Measurements from ENCODE around the gene SLC16A10.
A peak's percentile ranks its signal among the peaks of the same experiment; 100 is the strongest.
"Not testable (repeated sequence)": the region's sequence is repeated elsewhere in the genome, so short reads cannot be mapped to it uniquely, and the experiment has no call there.

SLC16A10 gene

DNA sequence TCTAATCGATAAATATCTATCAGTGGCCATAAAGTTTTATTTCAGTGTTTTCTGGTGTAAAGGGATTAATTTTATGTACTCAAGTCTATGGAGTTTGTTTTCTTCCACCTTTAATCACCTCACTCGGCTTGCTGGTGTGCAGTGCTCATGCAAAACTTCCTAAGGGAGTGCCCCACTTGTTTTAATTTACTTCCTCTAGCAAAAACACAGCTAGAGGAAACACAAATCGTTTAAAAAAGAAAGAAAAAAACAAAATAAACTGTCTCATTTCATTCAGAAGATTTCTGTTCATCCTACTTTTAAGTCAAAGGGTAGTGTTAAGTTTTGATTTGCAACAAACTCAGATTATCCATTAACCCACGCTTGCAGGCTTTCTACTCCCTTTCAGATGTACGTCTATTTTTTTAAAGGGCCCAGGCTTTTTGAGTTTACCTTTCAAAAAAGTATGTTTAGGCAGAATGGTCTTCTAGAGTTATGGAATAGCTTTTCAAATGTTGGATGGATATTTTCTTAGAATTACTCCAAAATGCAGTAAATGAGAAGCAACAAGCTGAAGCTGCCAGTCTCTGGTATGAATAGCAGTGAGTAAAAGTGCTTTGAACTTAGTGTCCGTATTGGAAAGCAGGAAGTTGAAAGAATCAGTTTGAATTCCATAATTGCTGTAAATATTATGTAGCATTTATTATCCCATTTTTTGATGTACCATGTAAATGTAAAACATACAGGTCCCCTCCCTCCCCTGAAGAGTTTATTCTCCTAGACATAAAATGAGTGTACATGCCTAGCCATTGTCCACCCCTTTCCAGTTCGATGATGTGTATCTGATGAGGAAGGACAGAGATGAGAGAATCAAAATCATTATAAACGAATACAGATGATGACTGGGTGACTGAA, 113.3 kb downstream of the SLC16A10 start:
- no peak for DNase-seq (ENCODE audit: low read depth)
- no peak overlapping the region for H3K4me3 ChIP-seq (ENCODE audit: low read depth, low read length)
- TF ChIP-seq, protein P1, sequence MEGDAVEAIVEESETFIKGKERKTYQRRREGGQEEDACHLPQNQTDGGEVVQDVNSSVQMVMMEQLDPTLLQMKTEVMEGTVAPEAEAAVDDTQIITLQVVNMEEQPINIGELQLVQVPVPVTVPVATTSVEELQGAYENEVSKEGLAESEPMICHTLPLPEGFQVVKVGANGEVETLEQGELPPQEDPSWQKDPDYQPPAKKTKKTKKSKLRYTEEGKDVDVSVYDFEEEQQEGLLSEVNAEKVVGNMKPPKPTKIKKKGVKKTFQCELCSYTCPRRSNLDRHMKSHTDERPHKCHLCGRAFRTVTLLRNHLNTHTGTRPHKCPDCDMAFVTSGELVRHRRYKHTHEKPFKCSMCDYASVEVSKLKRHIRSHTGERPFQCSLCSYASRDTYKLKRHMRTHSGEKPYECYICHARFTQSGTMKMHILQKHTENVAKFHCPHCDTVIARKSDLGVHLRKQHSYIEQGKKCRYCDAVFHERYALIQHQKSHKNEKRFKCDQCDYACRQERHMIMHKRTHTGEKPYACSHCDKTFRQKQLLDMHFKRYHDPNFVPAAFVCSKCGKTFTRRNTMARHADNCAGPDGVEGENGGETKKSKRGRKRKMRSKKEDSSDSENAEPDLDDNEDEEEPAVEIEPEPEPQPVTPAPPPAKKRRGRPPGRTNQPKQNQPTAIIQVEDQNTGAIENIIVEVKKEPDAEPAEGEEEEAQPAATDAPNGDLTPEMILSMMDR (IDR thresholded peaks at IDR 0.05; ENCODE audit: insufficient read depth, low read depth, low read length, missing control alignments), result no peak

GRCh38 chr6:111201244-111201554, 113.9 kb downstream of the SLC16A10 start:
- TF ChIP-seq, protein P1 (IDR thresholded peaks at IDR 0.05; ENCODE audit: insufficient read depth, low read depth, low read length, missing control alignments), result no peak
- DNase-seq (ENCODE audit: low read depth), result no peak
- no peak overlapping the region for H3K4me3 ChIP-seq (ENCODE audit: low read depth, low read length)

GRCh38 chr6:111201764-111202163, 114.5 kb downstream of the SLC16A10 start:
- DNase-seq (ENCODE audit: low read depth), result peak; percentile 15
- no peak overlapping the region for H3K4me3 ChIP-seq (ENCODE audit: low read depth, low read length)

DNA sequence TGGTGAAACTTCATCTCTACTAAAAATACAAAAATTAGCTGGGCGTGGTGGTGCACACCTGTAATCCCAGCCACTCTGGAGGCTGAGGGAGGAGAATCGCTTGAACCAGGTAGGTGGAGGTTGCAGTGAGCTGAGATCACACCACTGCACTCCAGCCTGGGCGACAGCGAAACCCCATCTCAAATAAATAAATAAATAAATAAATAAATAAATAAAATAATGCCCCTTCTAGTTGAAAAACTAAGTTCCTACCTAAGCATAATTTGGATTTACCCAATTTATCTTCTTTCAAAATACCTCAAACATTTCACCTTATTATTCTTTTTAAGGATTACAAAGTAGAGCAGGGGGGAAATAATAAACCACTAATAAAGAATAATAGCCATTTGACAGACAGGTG, 116.2 kb downstream of the SLC16A10 start:
- not testable (repeated sequence) for H3K4me3 ChIP-seq (ENCODE audit: low read depth, low read length)

More at GRCh38 chr6:111201764-111202163, 114.5 kb downstream of the SLC16A10 start:
- TF ChIP-seq, protein P1 (IDR thresholded peaks at IDR 0.05; ENCODE audit: insufficient read depth, low read depth, low read length, missing control alignments), result no peak

GRCh38 chr6:111204305-111204704, 117.0 kb downstream of the SLC16A10 start:
- no peak for DNase-seq (ENCODE audit: low read depth)
- TF ChIP-seq, protein P1 (IDR thresholded peaks at IDR 0.05; ENCODE audit: insufficient read depth, low read depth, low read length, missing control alignments), result no peak
- H3K4me3 ChIP-seq (ENCODE audit: low read depth, low read length), result no peak overlapping the region

More for the DNA sequence above, 116.2 kb downstream of the SLC16A10 start:
- not testable (repeated sequence) for DNase-seq (ENCODE audit: low read depth)

- TF ChIP-seq, protein P1 (IDR thresholded peaks at IDR 0.05; ENCODE audit: insufficient read depth, low read depth, low read length, missing control alignments), result no peak
- DNase-seq (ENCODE audit: low read depth), result no peak
- no peak overlapping the region for H3K4me3 ChIP-seq (ENCODE audit: low read depth, low read length)
These were observed 117.6 kb downstream of the SLC16A10 start for GRCh38 chr6:111204881-111205280.

DNA sequence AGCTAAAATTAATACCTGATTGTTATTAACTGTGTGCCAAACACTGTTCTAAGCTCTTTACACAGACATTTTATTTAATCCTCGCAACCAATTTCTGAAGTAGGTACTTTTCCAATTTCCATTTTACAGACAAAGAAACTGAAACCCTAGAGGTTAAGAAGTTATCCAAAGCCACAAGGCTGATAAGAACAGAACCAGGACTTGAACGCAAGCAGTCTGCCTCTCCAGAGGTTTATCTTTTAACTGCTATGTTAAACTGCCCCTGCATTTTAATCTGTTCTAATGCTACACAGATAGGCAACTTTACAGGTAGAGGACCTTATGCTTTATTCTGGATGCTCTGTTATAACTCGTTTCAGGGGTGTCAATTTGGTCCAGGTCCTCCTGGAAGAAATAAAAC, 118.2 kb downstream of the SLC16A10 start:
- H3K4me3 ChIP-seq (ENCODE audit: low read depth, low read length), result no peak overlapping the region
- TF ChIP-seq, protein P1 (IDR thresholded peaks at IDR 0.05; ENCODE audit: insufficient read depth, low read depth, low read length, missing control alignments), result no peak
- DNase-seq (ENCODE audit: low read depth), result no peak
